Astrocyte of the hippocampus (primary cell): ENCODE measurements around the gene PXMP2.
"Not testable (repeated sequence)": the region's sequence is repeated elsewhere in the genome, so short reads cannot be mapped to it uniquely, and the experiment has no call there.

Experiments used
- DNase-seq: peaks from one replicate; pipeline ENCODE4 v3.0.0; 2011; ENCODE audit warnings: low read depth, low spot score

The PXMP2 gene

DNA sequence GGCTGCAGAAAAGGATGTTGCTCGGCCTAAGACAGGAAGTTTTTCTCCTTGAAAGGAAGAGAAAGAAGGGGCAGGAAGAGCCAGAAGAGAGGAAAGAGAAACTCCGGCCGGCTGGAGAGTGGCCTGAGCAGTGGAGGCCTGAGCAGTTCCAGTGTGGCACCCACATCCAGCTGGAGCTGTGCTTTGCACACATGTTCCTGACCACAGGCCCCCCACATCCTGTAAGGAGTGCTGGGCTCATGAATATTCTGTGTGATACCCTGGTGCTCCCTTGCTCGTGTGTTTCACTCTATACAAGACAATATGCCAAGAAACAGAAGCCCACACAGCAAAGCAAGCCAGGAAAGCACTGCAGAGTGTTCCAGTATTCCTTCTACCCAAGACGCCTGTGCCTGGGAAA is 27.3 kb upstream of the PXMP2 start:
- no peak for DNase-seq

DNA sequence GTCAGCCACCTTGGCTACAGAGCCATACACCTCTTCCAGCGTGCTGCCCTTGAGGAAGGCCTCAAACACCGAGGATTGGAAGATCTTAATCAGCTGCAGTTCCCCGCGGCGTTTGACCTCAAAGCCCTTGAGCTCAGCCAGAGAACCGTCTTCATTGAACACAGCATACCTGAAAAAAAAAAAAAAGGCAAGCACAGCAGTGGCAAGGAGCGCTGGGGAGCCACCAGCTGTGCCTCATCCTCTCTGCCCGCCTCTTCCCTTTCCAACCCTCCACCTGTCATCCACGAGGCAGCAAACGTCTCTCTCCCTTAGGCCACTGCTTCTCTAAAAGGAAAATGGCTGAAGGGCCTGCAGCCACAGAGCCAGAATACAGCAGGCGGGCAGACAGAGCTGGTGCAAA is 26.4 kb upstream of the PXMP2 start:
- no peak for DNase-seq

DNA sequence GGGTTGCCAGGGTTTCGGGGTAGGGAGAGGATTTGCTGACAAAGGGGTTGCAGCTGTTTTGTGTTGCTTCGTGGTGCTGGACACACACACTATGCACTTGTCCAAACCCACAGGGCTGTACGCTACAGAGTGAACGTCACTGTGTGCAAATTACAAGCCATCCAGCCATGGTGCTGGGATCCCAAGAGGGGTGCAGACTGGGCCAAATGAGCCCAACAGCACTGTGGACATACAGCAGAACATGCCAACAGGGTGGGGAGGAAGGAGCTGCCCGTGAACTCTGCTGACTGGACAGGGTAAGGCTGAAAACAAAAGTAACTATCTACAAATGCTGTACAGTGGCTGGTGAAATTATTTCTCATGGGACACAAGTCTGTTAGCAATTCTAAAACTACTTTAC is 25.4 kb upstream of the PXMP2 start:
- no peak for DNase-seq

DNA sequence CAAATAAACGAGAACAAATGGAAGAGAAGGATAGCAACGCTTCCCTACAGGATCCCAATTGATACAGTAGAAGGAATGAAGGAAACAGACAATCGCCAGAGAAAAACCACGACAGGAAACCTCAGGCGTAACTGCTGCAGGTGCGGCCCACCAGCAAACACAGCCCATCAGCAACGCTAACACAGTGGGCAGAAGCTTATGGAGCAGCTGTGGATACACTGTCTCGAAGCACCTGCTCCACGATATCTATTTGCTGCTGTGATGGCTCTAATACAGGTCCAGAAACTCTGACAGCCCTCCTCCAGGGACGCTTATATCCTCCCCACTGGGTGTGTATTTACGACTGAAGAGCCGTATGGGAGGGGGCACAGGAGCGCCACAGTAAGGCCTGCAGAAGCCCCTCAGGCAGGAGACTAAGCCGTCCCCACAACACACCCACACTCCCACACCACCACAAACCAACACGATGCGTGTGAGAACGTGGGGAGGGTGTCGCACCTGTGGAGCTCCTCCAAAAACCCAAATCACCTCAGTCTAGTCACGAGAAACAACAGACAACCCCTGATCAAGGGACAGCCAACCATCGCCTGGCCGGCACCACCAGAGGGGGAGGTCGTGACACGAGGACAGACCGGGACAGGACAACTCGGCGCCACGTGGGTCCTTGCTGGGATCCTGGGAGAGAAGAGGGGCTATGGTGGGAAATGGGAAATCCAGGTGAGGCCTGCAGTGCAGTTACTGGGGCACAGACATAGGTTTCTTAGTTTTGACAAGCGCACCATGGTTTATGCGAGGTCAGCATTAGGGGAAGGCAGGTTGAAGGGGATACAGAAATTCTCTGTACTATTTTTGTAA is 24.3 kb upstream of the PXMP2 start:
- no peak for DNase-seq

DNA sequence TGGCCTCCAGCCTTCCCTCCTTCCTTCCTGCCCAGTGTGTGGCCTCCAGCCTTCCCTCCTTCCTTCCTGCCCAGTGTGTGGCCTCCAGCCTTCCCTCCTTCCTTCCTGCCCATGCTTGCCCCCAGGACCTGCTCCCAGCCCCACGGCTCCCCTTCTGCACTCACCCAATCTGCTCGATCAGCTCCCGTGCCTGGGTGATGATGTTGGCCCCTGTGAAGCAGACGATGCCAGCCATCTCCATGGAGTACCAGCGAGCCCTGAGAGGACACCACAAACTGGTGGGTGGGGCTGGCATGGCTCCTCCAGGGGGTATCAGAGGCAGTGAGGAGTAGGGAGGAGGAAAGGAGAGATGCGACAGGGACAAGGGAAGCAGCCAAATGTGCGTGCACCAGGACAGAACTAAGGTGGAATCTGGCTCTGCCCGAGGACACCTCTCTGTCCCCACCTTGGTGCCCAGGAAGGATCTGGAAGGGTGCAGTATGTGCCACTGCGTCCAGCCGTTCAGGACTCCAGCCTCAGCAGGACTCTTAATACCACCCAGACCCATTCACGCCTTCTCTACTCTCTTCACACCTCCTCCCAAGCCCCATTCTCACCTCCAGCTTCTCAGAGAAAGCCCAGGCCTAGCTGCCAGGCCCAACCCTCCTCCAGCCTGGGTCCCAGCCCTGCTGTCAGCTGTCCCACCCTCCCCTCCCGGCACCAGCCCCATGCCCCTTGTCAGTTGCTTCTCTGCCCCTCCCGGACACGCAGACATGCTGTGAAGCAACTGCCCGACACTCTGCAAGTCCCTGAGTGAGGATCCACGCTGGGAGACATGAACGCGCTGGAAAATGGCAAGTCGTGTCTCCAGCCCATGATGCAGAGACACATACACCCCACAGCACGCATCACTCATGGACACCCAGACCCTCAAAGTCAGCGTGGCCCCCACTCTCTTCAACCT is 22.9 kb upstream of the PXMP2 start:
- DNase-seq: no peak

DNA sequence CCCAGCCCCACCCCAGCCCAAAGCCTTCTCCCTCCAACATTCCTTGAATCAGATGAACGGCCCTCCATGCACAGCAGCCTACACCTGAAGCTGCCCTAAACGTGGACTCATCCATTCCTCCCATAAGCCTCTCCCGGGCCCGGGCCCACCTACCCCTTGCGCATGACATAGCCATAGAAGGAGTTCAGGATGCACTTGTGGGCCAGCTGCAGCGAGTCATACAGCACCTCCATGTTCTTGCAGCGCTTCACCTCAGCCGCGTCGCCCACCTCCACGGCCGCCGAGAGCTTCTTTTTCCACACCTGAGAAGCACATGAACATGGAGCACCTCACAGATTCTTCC is 22.3 kb upstream of the PXMP2 start:
- DNase-seq: no peak

DNA sequence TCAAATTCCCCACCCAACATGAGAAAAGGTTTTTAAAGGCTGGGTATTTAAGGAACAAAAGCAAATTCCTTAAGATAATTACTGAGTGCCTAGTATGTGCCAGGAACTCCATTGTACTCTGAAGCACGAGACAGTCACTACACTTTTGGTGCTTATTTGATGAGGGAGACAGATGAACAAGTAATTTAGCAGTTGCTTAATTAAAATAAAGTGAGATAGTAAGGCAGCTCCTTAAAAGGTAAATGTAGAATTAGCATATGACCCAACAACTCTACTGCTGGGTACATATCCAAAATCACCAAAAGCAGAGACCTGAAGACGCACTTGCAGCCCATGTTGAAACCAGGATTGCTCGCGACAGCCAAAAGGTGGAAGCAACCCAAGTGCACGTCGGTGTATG is 21.6 kb upstream of the PXMP2 start:
- no peak for DNase-seq

DNA sequence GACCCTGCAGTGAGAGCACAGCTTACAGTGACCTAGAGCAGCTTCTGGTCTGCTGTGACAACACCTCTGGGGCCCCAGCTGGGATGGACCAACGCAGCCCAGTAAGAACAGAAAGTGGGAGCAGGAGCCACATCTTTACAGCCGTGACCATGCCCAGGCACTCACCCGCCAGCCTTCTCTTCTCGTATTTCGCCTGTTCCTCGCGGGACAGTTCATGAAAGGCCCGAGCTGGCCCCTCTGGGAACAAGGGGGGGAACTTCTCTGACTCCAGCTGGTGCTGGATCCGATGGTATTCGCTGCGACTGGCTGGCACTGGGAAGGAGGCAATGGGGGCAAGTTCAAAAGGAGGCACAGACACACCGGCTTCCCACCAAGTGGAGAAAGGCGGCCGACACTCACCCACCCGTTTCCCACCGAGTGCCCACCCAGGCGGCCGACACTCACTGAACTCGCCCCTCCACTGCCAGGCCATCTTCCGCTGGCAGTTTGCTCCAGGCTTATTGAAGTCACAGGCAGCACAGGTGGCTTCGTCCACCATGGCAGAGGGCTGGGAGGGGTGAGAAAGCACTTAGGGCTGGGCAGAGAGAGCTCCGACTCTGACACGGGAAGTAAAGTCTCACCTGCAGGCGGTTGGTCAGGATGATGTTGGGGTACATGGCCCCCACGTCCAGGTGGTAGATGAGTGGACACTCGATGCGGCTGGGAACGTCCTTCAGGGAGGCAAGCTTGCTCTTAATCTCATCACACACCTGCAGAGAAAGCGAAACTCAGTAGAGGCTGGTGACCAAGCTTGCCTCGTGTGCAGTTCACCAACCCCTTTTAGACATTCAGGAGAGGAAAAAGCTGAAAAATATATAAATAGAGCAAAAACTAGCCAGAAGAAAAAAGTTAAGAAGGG is 18.9 kb upstream of the PXMP2 start:
- DNase-seq: no peak

DNA sequence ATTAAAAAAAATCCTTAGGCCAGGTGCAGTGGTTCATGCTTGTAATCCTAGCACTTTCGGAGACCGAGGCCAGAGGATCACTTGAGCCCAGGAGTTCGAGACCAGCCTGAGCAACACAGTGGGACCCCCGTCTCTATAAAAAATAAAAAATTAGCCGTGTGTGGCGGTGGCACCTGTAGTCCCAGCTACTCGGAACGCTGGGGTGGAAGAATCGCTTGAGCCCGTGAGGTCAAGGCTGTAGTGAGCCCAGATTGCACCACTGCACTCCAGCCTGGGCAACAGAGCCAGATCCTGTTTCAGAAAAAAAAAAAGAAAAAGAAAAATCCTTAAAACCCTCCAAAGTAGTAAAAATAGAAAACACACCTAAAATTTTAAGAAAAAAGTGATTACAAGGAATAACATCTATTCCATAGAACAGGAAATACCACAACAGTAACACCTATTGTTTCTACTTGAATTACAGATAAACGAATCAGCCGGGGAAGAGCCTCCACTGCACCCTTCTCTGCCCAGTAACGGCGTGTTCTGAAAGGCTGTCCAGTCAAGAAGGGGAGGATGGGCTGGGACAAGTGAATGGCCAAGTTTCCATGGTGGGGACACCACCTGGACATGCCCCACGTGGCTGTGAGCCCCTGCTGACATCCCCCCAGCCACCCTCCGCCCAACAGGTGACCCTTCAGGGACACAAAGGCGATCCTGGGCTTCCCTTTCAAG is 18.1 kb upstream of the PXMP2 start:
- DNase-seq: no peak

DNA sequence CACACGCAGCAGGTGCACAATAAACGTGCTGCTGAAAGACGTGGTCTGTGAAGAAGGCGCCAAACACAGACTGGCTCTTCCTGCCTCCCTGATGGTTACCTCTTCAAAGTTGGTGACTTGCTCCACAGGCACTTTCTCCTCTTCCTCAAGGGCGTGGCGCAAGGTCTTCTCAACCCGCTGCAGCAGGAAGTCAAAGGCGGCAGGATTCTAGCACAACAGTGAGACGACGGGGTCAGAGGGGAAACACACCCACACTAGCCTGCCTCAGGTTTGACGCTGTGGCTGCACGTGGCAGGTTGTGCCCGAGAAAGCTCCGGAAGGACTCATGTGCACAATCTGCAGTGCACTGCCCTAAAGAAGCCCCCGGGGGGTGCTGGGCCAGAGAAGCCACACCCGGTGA is 15.3 kb upstream of the PXMP2 start:
- DNase-seq: no peak

DNA sequence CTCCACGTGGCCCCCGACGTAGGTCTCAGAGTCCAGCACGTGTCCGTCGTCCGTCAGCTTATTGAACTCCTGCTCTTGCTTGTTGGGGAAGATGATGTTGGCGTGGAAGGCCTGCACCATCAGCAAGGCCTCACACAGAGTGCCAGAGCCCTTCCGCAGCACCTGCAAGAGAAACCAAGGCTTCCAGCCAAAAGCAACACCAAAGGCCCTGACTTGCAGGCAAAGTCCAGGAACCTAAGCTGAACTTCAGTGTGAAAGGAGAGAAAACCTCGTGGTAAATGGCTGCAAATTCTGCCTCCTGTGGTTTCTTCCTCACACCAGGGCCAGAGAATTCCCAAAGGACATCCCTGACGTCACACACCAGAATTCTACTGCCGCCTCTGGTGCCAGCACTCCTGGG is 14.7 kb upstream of the PXMP2 start:
- no peak for DNase-seq

DNA sequence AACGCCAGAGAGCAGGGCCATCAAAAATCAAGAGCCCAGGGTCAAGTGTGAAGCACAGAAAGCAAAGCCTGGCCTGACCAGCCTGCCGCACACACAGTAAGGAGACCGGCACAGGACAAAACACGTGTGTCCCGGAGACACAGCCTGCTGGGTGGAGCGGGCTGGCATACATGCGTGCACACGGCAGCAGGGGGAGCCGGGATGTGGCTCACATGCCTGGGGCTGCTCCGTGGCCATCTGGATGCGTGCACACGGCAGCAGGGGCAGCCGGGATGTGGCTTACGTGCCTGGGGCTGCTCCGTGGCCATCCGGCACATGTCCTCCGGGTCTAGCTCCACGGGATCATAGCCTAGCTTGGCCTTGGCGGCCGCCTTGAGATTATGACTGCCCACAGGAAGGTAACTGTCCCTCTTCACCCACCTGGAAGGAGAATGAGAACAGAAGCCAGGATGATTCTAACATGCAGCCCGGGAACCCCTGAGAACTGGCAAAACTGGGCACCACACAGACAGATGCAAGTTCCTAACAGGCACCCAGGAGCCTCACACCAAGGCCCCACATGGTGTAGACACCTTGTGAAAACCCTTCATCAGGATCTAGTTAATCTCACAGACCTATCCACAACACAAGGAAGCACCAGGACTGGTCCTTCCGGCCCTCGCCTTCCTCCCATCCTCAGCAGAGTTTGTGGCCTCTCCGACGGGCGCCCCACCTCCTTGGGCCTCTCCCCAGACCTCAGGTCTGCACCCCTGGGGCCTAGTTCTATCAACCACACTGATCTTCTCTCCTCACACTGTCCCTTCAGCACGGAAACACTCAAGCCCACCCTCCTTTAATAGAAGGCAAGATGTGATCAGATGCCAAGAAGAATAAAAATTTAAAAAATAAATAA is 13.9 kb upstream of the PXMP2 start:
- no peak for DNase-seq

DNA sequence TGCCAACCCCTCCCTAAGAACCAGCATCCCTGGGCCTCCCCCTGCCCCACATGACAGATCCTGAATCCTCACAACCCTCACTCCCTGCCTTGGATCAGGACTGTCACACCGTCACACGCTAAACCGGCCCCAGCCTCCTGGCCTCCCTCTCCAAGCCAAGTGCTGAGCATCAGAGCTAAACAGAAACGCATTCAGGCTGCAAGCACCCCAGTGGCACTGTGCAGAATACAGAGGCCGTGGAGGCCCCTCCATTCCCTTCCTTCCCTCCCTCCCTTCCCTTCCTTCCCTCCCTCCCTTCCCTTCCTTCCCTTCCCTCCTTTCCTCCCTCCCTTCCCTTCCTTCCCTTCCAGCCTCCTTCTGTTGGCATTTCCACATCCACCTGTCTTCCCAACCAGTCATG is 12.8 kb upstream of the PXMP2 start:
- DNase-seq: no peak

DNA sequence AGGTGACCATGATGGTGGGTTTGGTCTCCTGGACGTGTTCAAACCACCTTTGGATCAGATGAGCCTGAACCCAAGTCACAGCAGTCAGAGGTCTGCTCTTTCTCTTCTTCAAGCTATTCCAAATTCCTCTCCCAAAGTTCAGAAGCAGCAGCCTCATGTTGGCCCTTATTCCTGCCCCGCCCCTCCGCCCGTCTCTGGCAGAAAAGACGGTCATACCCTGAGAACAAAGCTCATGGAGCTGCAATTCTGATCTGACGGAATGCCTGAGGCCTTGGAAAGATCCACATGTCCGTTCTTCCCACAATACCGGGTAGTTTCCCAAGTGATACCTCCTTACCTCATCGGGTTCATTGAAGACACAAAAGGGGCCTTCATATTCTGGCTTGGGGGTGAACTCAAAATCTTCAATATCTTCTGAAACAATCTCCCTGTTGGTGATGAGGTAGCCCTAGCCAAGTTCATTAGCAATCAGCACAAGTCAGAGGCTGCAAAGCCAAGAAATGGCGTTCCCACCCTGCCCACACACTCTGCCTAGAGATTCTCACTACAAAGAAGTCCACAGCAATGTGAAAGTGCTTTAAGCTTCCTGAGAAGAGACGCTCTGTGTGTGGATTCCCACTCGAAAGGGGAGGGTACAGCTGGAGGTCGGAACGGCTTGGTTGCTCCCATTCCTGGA is 11.5 kb upstream of the PXMP2 start:
- no peak for DNase-seq

DNA sequence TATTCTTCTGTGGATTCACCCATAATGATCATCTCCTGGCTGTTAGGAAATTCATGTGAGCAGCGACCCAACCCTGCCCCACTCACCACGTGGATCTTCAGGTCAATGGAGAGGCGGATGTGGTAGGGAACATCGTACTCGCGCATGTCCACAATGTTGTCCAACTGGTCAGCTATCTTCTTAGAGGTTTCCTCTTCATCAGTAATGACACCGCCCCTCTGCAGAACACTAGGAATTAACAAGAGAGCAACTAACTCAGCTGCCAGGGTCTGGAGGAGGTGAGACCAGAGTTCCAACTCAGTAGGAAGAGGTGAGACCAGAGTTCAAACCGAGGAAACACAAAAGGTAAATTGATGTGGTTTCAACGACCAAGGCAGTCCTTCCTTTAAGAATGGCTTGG is 9.9 kb upstream of the PXMP2 start:
- DNase-seq: no peak

DNA sequence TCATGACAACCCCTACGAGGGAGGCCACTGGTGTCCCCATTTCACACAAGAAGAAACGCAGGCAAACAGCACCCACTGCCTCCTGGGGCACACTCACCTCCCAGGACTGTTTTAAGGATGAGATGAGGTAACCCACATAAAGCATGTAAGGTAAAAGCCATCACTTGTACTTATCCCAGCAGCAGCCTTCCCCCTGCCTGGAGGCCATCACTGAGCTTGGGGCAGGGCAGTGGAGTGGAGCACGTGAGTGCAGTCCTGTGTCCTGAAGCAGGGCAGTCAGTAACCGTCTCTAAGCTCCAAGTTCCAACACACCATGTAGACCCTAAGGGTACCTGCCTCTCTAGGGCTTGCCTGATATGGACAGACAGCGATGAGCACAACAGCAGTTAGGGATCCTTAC is 2.0 kb upstream of the PXMP2 start:
- DNase-seq: no peak

DNA sequence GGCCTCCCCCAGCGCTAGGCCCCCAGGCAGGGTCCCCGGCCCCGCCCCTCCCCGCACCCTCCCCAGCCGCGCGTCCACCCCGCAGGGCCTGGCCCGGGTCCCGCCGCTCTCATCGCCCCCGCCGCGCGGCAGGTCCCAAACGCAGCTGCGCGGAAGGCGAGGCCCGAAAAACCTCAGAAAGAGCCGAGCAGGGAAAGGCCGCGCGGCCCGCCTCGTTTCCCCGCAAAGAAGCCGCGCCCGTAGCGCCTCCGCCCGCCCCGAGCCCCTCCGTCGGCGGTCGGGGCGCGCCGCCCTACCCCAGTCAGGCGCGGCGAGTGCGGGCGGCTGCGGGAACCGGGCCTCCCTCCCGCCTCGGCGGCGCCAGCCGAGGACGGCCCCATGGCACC is 569 bp upstream of the PXMP2 start:
- no peak for DNase-seq

DNA sequence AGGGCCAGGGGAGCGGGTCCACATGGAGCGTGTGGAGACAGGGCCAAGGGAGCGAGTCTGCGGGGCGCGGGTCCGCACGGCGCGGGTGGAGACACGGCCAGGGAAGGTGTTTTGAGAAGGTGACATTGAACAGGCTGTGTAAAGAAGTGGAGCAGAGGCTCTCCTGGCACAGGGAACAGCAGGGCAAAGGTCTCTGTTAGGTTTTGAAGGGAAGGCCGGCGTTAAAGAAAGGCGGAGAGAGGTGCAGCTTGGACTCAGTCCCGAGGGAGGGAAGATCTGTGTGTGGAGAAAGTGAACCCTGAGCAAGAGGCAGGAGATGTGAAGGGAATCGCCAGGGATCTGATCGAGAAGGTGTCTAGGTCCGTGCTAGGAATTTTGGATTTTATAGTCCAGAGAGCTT is 1.8 kb downstream of the PXMP2 start:
- no peak for DNase-seq

DNA sequence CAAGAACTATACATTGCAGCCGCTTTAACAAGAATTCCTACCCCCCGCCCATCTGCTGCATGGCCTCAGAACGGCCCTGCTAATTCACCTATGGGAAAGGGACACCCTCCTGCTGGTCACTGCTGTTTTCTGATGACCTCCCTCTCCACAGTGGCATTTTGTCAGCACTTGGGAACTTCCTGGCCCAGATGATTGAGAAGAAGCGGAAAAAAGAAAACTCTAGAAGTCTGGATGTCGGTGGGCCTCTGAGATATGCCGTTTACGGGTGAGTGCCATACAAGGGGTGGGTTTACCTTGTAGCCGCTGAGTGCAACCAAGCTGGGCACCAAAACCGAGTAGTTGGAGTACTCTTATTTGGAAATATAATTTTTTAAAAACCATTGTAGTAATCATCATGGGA is 2.7 kb downstream of the PXMP2 start:
- no peak for DNase-seq

DNA sequence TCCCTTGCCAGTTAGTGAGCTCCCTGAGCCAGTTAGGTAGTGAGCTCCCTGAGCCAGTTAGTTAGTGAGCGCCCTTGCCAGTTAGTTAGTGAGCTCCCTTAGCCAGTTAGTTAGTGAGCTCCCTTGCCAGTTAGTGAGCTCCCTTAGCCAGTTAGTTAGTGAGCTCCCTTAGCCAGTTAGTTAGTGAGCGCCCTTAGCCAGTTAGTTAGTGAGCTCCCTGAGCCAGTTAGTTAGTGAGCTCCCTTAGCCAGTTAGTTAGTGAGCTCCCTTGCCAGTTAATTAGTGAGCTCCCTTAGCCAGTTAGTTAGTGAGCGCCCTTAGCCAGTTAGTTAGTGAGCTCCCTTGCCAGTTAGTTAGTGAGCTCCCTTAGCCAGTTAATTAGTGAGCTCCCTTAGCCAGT is 4.6 kb downstream of the PXMP2 start:
- not testable (repeated sequence) for DNase-seq
